GM23338 (cell line): ENCODE measurements around the gene RMND5B. TPM values are rescaled to one million over a fixed set of nuclear protein-coding genes. Genes with fewer than 3 reads are reported as not detected.

Source experiments
- ATAC-seq: fragments of 200-7000 bp; cut with Tn5 transposase; 3 replicates; pipeline ENCODE4 v1.9.1; 2020
- DNase-seq: peaks from one replicate; pipeline ENCODE4 v3.0.0-alpha.2; 2015; ENCODE audit warnings: low spot score
- H2AFZ ChIP-seq: fragments of 200-600 bp; sonication (generic); 2 replicates; pipeline ENCODE4 v1.8.0; 2016; ENCODE audit warnings: antibody characterized with exemption, mild to moderate bottlenecking, moderate library complexity
- H3F3A ChIP-seq: fragments of 200-600 bp; sonication (generic); replicated peaks from 2 replicates; pipeline ENCODE4 v1.8.0; 2017; ENCODE audit warnings: antibody characterized with exemption, mixed run types, low read depth
- H3K27ac ChIP-seq: fragments of 200-600 bp; sonication (generic); 2 replicates; pipeline ENCODE4 v1.6.1; 2016; ENCODE audit warnings: low read depth
- H3K27me3 ChIP-seq: fragments of 200-600 bp; sonication (generic); 2 replicates; pipeline ENCODE4 v1.8.0; 2016; ENCODE audit warnings: mild to moderate bottlenecking, mixed run types, moderate library complexity; ENCODE audit not compliant: insufficient read depth
- H3K36me3 ChIP-seq: fragments of 200-600 bp; sonication (generic); 2 replicates; pipeline ENCODE4 v1.8.0; 2016; ENCODE audit warnings: mild to moderate bottlenecking; ENCODE audit not compliant: insufficient read depth
- H3K4me1 ChIP-seq: fragments of 200-600 bp; sonication (generic); 2 replicates; pipeline ENCODE4 v1.8.0; 2016; ENCODE audit warnings: mild to moderate bottlenecking, moderate library complexity; ENCODE audit not compliant: insufficient read depth
- H3K4me2 ChIP-seq: fragments of 200-600 bp; sonication (generic); 2 replicates; pipeline ENCODE4 v1.7.1; 2017; ENCODE audit warnings: mixed run types
- H3K4me3 ChIP-seq: fragments of 200-600 bp; sonication (generic); 2 replicates; pipeline ENCODE4 v1.6.1; 2016; ENCODE audit warnings: mixed run types
- H3K79me2 ChIP-seq: fragments of 200-600 bp; sonication (generic); replicated peaks from 2 replicates; pipeline ENCODE4 v1.8.0; 2017; ENCODE audit warnings: mild to moderate bottlenecking; ENCODE audit not compliant: insufficient read depth
- H3K9me2 ChIP-seq: fragments of 200-600 bp; sonication (generic); 2 replicates; pipeline ENCODE4 v1.8.0; 2017; ENCODE audit not compliant: insufficient read depth
- H4K20me1 ChIP-seq: fragments of 200-600 bp; sonication (generic); replicated peaks from 2 replicates; pipeline ENCODE4 v1.8.0; 2017; ENCODE audit warnings: mild to moderate bottlenecking; ENCODE audit not compliant: insufficient read depth
- H3K27ac Mint-ChIP-seq: 2 replicates; pipeline ENCODE4 v1.8.0; 2020; ENCODE audit warnings: inconsistent platforms, mild to moderate bottlenecking, moderate library complexity, mixed read lengths
- H3K27me3 Mint-ChIP-seq: 3 replicates; pipeline ENCODE4 v1.8.0; 2022; ENCODE audit warnings: low read depth, mild to moderate bottlenecking, moderate library complexity, mixed read lengths, inconsistent platforms; ENCODE audit not compliant: insufficient read depth, poor library complexity
- H3K36me3 Mint-ChIP-seq: 3 replicates; pipeline ENCODE4 v1.8.0; 2021; ENCODE audit warnings: low read depth, mild to moderate bottlenecking, inconsistent platforms, moderate library complexity, mixed read lengths
- H3K4me1 Mint-ChIP-seq: 3 replicates; pipeline ENCODE4 v1.8.0; 2020; ENCODE audit warnings: mild to moderate bottlenecking, inconsistent platforms, mixed read lengths
- H3K4me3 Mint-ChIP-seq: 3 replicates; pipeline ENCODE4 v1.8.0; 2021; ENCODE audit warnings: moderate library complexity, mild to moderate bottlenecking, inconsistent platforms, mixed read lengths
- H3K9me3 Mint-ChIP-seq: 3 replicates; pipeline ENCODE4 v1.8.0; 2020; ENCODE audit warnings: moderate library complexity, mild to moderate bottlenecking, inconsistent platforms, mixed read lengths
- CREB1 ChIP-seq: fragments of 250-450 bp; sonication (Bioruptor Pico); IDR thresholded peaks from 2 replicates; pipeline ENCODE4 v1.5.0; 2020; ENCODE audit warnings: low read depth, mild to moderate bottlenecking, moderate library complexity
- CTCF ChIP-seq, 2 experiments: fragments of 200-600 bp in 1 of 2; sonication (generic) in 1 of 2; conservative IDR thresholded peaks; 2 replicates each; pipeline versions ENCODE4 v1.5.1 to v1.6.1; 2016 to 2017; ENCODE audit warnings: antibody characterized with exemption in 2 of 2, low read depth in 2 of 2, mild to moderate bottlenecking in 2 of 2, moderate library complexity in 1 of 2
- ETS1 ChIP-seq: IDR thresholded peaks from 2 replicates; pipeline ENCODE4 v1.6.1; 2016; ENCODE audit warnings: antibody characterized with exemption
- EZH2 ChIP-seq: fragments of 200-600 bp; sonication (generic); IDR thresholded peaks from one replicate; pipeline ENCODE4 v1.8.0; 2017; ENCODE audit warnings: antibody characterized with exemption, mild to moderate bottlenecking, low read depth; ENCODE audit not compliant: unreplicated experiment
- EZH2phosphoT487 ChIP-seq: fragments of 200-600 bp; sonication (generic); IDR thresholded peaks from one replicate; pipeline ENCODE4 v1.8.1; 2018; ENCODE audit warnings: antibody characterized with exemption; ENCODE audit not compliant: unreplicated experiment
- JUNB ChIP-seq: IDR thresholded peaks from one replicate; pipeline ENCODE4 v1.6.1; 2016; ENCODE audit warnings: antibody characterized with exemption; ENCODE audit not compliant: unreplicated experiment
- NANOG ChIP-seq: IDR thresholded peaks from 2 replicates; pipeline ENCODE4 v1.6.1; 2016; ENCODE audit warnings: antibody characterized with exemption, borderline replicate concordance
- POLR2AphosphoS5 ChIP-seq: IDR thresholded peaks from 2 replicates; pipeline ENCODE4 v1.6.1; 2016; ENCODE audit warnings: antibody characterized with exemption, low read depth
- REST ChIP-seq: IDR thresholded peaks from one replicate; pipeline ENCODE4 v1.6.1; 2018; ENCODE audit warnings: antibody characterized with exemption; ENCODE audit not compliant: unreplicated experiment
- STAT1 ChIP-seq: IDR thresholded peaks from one replicate; pipeline ENCODE4 v1.6.1; 2016; ENCODE audit warnings: antibody characterized with exemption; ENCODE audit not compliant: unreplicated experiment
- ZNF114 ChIP-seq: fragments of 250-450 bp; sonication (Bioruptor Pico); IDR thresholded peaks from 2 replicates; pipeline ENCODE4 v1.5.0; 2020; ENCODE audit warnings: mild to moderate bottlenecking, moderate library complexity
- ZNF331 ChIP-seq: fragments of 250-450 bp; sonication (Bioruptor Pico); IDR thresholded peaks from 2 replicates; pipeline ENCODE4 v1.5.0; 2020; ENCODE audit warnings: low read depth, mild to moderate bottlenecking, moderate library complexity
- ZNF462 ChIP-seq: fragments of 250-450 bp; sonication (Bioruptor Pico); IDR thresholded peaks from 2 replicates; pipeline ENCODE4 v1.5.0; 2020; ENCODE audit warnings: mild to moderate bottlenecking, moderate library complexity
- polyA plus RNA-seq: library from polyadenylated mRNA; unstranded; fragments of >200 nt; fragmentation: Nextera tagmentation; extraction: Ambion mirVana; gene quantifications from 2 replicates; pipeline ENCODE4 v1.2.1, GENCODE V29; 2016
- total RNA-seq: library from RNA; depleted of rRNA; stranded (reverse); fragments of >200 nt; shearing (Covaris generic); gene quantifications from 2 replicates; pipeline ENCODE4 v1.2.3, GENCODE V29; 2014

Gene RMND5B
- total and polyA plus RNA-seq, 2 experiments from 2014 or later: 47.5 to 101 TPM

- Histone ChIP-seq H3K4me1 (peaks cover 5% of the 10 kb centered on the region; the same call in 1 of the 2 replicates), H3K79me2 (peaks cover 13% of the 10 kb centered on the region), H3K4me3 (no peak overlapping the region), H3K36me3 (peaks cover 9% of the 10 kb centered on the region; the same call in 1 of the 2 replicates), H3K27me3 (no peaks in the 10 kb centered on the region), H3F3A (peaks cover 28% of the 10 kb centered on the region), H2AFZ (no peak overlapping the region), H3K27ac (0 out of 2 replicates have a peak overlapping the region, but pooled peaks have one; percentile 39), H4K20me1 (peaks cover 7% of the 10 kb centered on the region), H3K4me2 (no peak overlapping the region), H3K9me2 (no peaks in the 10 kb centered on the region)
- ATAC-seq: no peak
- peaks cover 25% of the 10 kb centered on the region for H3K4me1 Mint-ChIP-seq
- DNase-seq: no peak
- H3K27ac Mint-ChIP-seq: no peak overlapping the region
- TF ChIP-seq ETS1 (no peak), REST (no peak), EZH2phosphoT487 (no peak), ZNF462 (CRISPR knock-in tag) (no peak), CREB1 (CRISPR knock-in tag) (no peak), EZH2 (no peak), ZNF114 (CRISPR knock-in tag) (no peak), CTCF (conservative IDR thresholded peaks at IDR 0.05; ENCODE audit: low read depth in 2 of 2) (no peak), ZNF331 (no peak), STAT1 (no peak), JUNB (no peak), POLR2AphosphoS5 (no peak), NANOG (no peak)
- no peak overlapping the region; the same call in 2 of the 3 replicates for H3K4me3 Mint-ChIP-seq
- H3K27me3 Mint-ChIP-seq: peaks cover 10% of the 10 kb centered on the region
- no peaks in the 10 kb centered on the region; the same call in 2 of the 3 replicates for H3K9me3 Mint-ChIP-seq
- H3K36me3 Mint-ChIP-seq: peaks cover 31% of the 10 kb centered on the region
Observed at GRCh38 chr5:178155065-178155464, 24.3 kb downstream of the RMND5B start.
